Panc1 (cell line): ENCODE measurements around the gene GPR107.

Experiments used
- POLR2AphosphoS5 ChIP-seq: IDR thresholded peaks from 2 replicates; pipeline ENCODE4 v1.6.1; 2012; ENCODE audit warnings: mild to moderate bottlenecking, low read depth, low read length, moderate library complexity
- TF ChIP-seq, protein P1 (sequence below): fragments of 450-650 bp; IDR thresholded peaks from 2 replicates; pipeline ENCODE4 v1.5.1; 2017; ENCODE audit warnings: mild to moderate bottlenecking

DNA sequence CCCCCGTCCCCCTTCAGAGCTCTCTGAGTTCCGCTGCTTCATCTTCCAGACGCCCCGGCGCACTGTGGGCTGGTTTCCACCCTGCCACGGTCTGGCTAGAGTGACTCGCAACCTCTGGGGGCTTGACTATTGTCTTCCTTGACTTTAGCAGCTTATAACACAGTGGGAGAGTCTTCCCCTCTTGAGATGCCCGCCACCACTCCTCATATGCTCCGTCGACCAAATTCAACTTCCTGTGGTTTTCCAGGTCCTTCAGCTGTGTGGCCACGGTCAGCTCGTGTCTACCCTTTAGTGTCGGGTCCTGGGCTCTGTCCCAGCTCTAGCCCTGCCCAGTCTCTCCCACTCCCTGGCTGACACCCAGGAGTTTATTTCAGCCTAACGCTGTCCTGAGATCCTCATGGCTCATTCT is 90.3 kb downstream of the GPR107 start:
- TF ChIP-seq, protein P1, sequence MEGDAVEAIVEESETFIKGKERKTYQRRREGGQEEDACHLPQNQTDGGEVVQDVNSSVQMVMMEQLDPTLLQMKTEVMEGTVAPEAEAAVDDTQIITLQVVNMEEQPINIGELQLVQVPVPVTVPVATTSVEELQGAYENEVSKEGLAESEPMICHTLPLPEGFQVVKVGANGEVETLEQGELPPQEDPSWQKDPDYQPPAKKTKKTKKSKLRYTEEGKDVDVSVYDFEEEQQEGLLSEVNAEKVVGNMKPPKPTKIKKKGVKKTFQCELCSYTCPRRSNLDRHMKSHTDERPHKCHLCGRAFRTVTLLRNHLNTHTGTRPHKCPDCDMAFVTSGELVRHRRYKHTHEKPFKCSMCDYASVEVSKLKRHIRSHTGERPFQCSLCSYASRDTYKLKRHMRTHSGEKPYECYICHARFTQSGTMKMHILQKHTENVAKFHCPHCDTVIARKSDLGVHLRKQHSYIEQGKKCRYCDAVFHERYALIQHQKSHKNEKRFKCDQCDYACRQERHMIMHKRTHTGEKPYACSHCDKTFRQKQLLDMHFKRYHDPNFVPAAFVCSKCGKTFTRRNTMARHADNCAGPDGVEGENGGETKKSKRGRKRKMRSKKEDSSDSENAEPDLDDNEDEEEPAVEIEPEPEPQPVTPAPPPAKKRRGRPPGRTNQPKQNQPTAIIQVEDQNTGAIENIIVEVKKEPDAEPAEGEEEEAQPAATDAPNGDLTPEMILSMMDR, result no peak
- no peak for TF ChIP-seq POLR2AphosphoS5
